T-helper 17 cell (primary cell): ENCODE results near the gene NUB1. TPM values are rescaled to one million over a fixed set of nuclear protein-coding genes. Genes with fewer than 3 reads are reported as not detected.
A peak's percentile ranks its signal among the peaks of the same experiment; 100 is the strongest.

Experiments
- ATAC-seq: fragments of 150-1000 bp; cut with Tn5 transposase; 2 replicates; pipeline ENCODE4 v1.10.0; 2021; ENCODE audit warnings: mild to moderate bottlenecking, moderate library complexity
- DNase-seq, 3 donors: peaks; one replicate each; pipeline versions ENCODE4 v3.0.0 to v3.0.0-alpha.2; 2020 to 2021
- H3K9me3 ChIP-seq: one replicate; pipeline ENCODE4 v1.7.0; 2013; ENCODE audit warnings: low read length, mild to moderate bottlenecking; ENCODE audit not compliant: control insufficient read depth, poor library complexity, severe bottlenecking
- H3K27ac Mint-ChIP-seq: one replicate; pipeline ENCODE4 v1.8.0; 2022; ENCODE audit warnings: mild to moderate bottlenecking, moderate library complexity, mixed read lengths
- H3K27me3 Mint-ChIP-seq: one replicate; pipeline ENCODE4 v1.8.0; 2022; ENCODE audit warnings: mixed read lengths
- H3K36me3 Mint-ChIP-seq: one replicate; pipeline ENCODE4 v1.8.0; 2022; ENCODE audit warnings: low read depth, mixed read lengths
- H3K4me1 Mint-ChIP-seq: one replicate; pipeline ENCODE4 v1.8.0; 2022; ENCODE audit warnings: mild to moderate bottlenecking, mixed read lengths
- H3K4me3 Mint-ChIP-seq: one replicate; pipeline ENCODE4 v1.8.0; 2022; ENCODE audit warnings: mild to moderate bottlenecking, moderate library complexity, mixed read lengths
- total RNA-seq, 4 donors: library from RNA in 2 of 4; stranded (reverse) in 2 of 4; gene quantifications; one replicate each; pipeline ENCODE4 v1.2.3 and lab custom pipeline; 2022 to 2026

Gene NUB1
- total RNA-seq, 2 donors from 2014 or later: 71.9 to 87.2 TPM

GRCh38 chr7:151342102-151342646 is 562 bp downstream of the NUB1 start:
- H3K27me3 Mint-ChIP-seq: no peaks in the 10 kb centered on the region
- H3K36me3 Mint-ChIP-seq: peaks cover 2% of the 10 kb centered on the region
- ATAC-seq (peak; percentile 40), DNase-seq (no peak)
- H3K9me3 ChIP-seq: no peaks in the 10 kb centered on the region
- peak overlapping the region; percentile 80 for H3K4me3 Mint-ChIP-seq
- H3K27ac Mint-ChIP-seq: peak overlapping the region; percentile 77
- H3K4me1 Mint-ChIP-seq: peaks cover 11% of the 10 kb centered on the region

- peaks cover 2% of the 10 kb centered on the region for H3K36me3 Mint-ChIP-seq
- H3K27ac Mint-ChIP-seq: peak overlapping the region; percentile 77
- DNase-seq: no peak
- H3K9me3 ChIP-seq: no peaks in the 10 kb centered on the region
- H3K4me1 Mint-ChIP-seq: peaks cover 11% of the 10 kb centered on the region
- peak overlapping the region; percentile 80 for H3K4me3 Mint-ChIP-seq
- ATAC-seq: no peak
- H3K27me3 Mint-ChIP-seq: no peaks in the 10 kb centered on the region
Measured at GRCh38 chr7:151342811-151343210, 1.2 kb downstream of the NUB1 start.

- Mint-ChIP-seq H3K27me3 (no peaks in the 10 kb centered on the region), H3K4me1 (peaks cover 13% of the 10 kb centered on the region), H3K27ac (peak overlapping the region; percentile 77), H3K4me3 (peak overlapping the region; percentile 80), H3K36me3 (peaks cover 2% of the 10 kb centered on the region)
- no peaks in the 10 kb centered on the region for H3K9me3 ChIP-seq
- ATAC-seq: no peak
- DNase-seq: no peak
Measured at GRCh38 chr7:151343516-151343915, 1.9 kb downstream of the NUB1 start.

- DNase-seq (no peak), ATAC-seq (no peak)
- no peaks in the 10 kb centered on the region for H3K9me3 ChIP-seq
- peaks cover 16% of the 10 kb centered on the region for H3K4me1 Mint-ChIP-seq
- H3K27ac Mint-ChIP-seq: peak overlapping the region; percentile 49
- peaks cover 2% of the 10 kb centered on the region for H3K36me3 Mint-ChIP-seq
- no peaks in the 10 kb centered on the region for H3K27me3 Mint-ChIP-seq
- no peak overlapping the region for H3K4me3 Mint-ChIP-seq
Measured at GRCh38 chr7:151345576-151346469, 4.2 kb downstream of the NUB1 start.

GRCh38 chr7:151346470-151346769 is 4.8 kb downstream of the NUB1 start:
- Mint-ChIP-seq H3K4me1 (peaks cover 21% of the 10 kb centered on the region), H3K4me3 (no peak overlapping the region), H3K27me3 (no peaks in the 10 kb centered on the region), H3K36me3 (peaks cover 2% of the 10 kb centered on the region), H3K27ac (peak overlapping the region; percentile 49)
- no peaks in the 10 kb centered on the region for H3K9me3 ChIP-seq
- ATAC-seq: no peak
- no peak for DNase-seq

- Mint-ChIP-seq H3K4me3 (no peak overlapping the region), H3K4me1 (peaks cover 28% of the 10 kb centered on the region)
Measured at GRCh38 chr7:151347200-151347599, 5.6 kb downstream of the NUB1 start.

GRCh38 chr7:151348970-151349369 is 7.4 kb downstream of the NUB1 start:
- Mint-ChIP-seq H3K27me3 (no peaks in the 10 kb centered on the region), H3K4me1 (peaks cover 33% of the 10 kb centered on the region), H3K4me3 (peak overlapping the region; percentile 89), H3K27ac (peak overlapping the region; percentile 99), H3K36me3 (peaks cover 4% of the 10 kb centered on the region)
- DNase-seq (no peak), ATAC-seq (no peak)
- no peaks in the 10 kb centered on the region for H3K9me3 ChIP-seq

More at GRCh38 chr7:151347200-151347599, 5.6 kb downstream of the NUB1 start:
- ATAC-seq: no peak
- no peaks in the 10 kb centered on the region for H3K9me3 ChIP-seq
- Mint-ChIP-seq H3K27ac (peak overlapping the region; percentile 99), H3K27me3 (no peaks in the 10 kb centered on the region), H3K36me3 (peaks cover 2% of the 10 kb centered on the region)
- DNase-seq: no peak

- H3K9me3 ChIP-seq: no peaks in the 10 kb centered on the region
- DNase-seq: no peak
- peaks cover 33% of the 10 kb centered on the region for H3K4me1 Mint-ChIP-seq
- H3K27ac Mint-ChIP-seq: peak overlapping the region; percentile 99
- peak overlapping the region; percentile 89 for H3K4me3 Mint-ChIP-seq
- no peaks in the 10 kb centered on the region for H3K27me3 Mint-ChIP-seq
- H3K36me3 Mint-ChIP-seq: peaks cover 4% of the 10 kb centered on the region
- ATAC-seq: peak; percentile 42
Measured at GRCh38 chr7:151349507-151349853, 7.9 kb downstream of the NUB1 start.

GRCh38 chr7:151351027-151351426 is 9.4 kb downstream of the NUB1 start:
- peaks cover 2% of the 10 kb centered on the region for H3K36me3 Mint-ChIP-seq
- H3K27me3 Mint-ChIP-seq: no peaks in the 10 kb centered on the region
- H3K4me1 Mint-ChIP-seq: peaks cover 31% of the 10 kb centered on the region
- DNase-seq (no peak), ATAC-seq (no peak)
- peak overlapping the region; percentile 61 for H3K4me3 Mint-ChIP-seq
- no peaks in the 10 kb centered on the region for H3K9me3 ChIP-seq
- peak overlapping the region; percentile 99 for H3K27ac Mint-ChIP-seq

GRCh38 chr7:151351967-151352366 is 10.4 kb downstream of the NUB1 start:
- H3K36me3 Mint-ChIP-seq: peaks cover 2% of the 10 kb centered on the region
- H3K4me1 Mint-ChIP-seq: peaks cover 31% of the 10 kb centered on the region
- no peaks in the 10 kb centered on the region for H3K27me3 Mint-ChIP-seq
- ATAC-seq: peak; percentile 69
- H3K9me3 ChIP-seq: no peaks in the 10 kb centered on the region
- peak; percentile 30 to 71 (median 39) for DNase-seq
- peak overlapping the region; percentile 82 for H3K4me3 Mint-ChIP-seq
- H3K27ac Mint-ChIP-seq: peak overlapping the region; percentile 99

GRCh38 chr7:151352512-151352911 is 10.9 kb downstream of the NUB1 start:
- H3K4me3 Mint-ChIP-seq: no peak overlapping the region
- H3K27me3 Mint-ChIP-seq: no peaks in the 10 kb centered on the region
- peaks cover 31% of the 10 kb centered on the region for H3K4me1 Mint-ChIP-seq
- H3K27ac Mint-ChIP-seq: peak overlapping the region; percentile 99
- no peaks in the 10 kb centered on the region for H3K9me3 ChIP-seq
- DNase-seq: no peak
- peaks cover 2% of the 10 kb centered on the region for H3K36me3 Mint-ChIP-seq
- no peak for ATAC-seq

- ATAC-seq (no peak), DNase-seq (no peak)
- Mint-ChIP-seq H3K4me1 (peaks cover 13% of the 10 kb centered on the region), H3K36me3 (peaks cover 15% of the 10 kb centered on the region), H3K27me3 (no peaks in the 10 kb centered on the region), H3K27ac (peak overlapping the region; percentile 43), H3K4me3 (no peak overlapping the region)
- no peaks in the 10 kb centered on the region for H3K9me3 ChIP-seq
Measured at GRCh38 chr7:151361193-151361959, 19.8 kb downstream of the NUB1 start.

- no peaks in the 10 kb centered on the region for H3K9me3 ChIP-seq
- H3K36me3 Mint-ChIP-seq: peaks cover 14% of the 10 kb centered on the region
- no peak overlapping the region for H3K4me3 Mint-ChIP-seq
- no peak for ATAC-seq
- peak overlapping the region; percentile 53 for H3K27ac Mint-ChIP-seq
- H3K4me1 Mint-ChIP-seq: peaks cover 16% of the 10 kb centered on the region
- no peaks in the 10 kb centered on the region for H3K27me3 Mint-ChIP-seq
- no peak for DNase-seq
Measured at GRCh38 chr7:151363182-151363581, 21.6 kb downstream of the NUB1 start.
